Measurements from ENCODE around the gene SHANK2. TPM values are rescaled to one million over a fixed set of nuclear protein-coding genes. Genes with fewer than 3 reads are reported as not detected.

The SHANK2 gene
- total RNA-seq, 4 donors from 2014 or later = 10.8 to 25.3 (median 15.6) TPM

- Histone ChIP-seq H3K27ac (replicated peaks in 1 of 4) (no peak overlapping the region), H3K27me3 (peaks cover 0 to 83% (median 0%) of the 10 kb centered on the region in 4 donors)
- no peak for DNase-seq (ENCODE audit: extremely low spot score)
These were observed 10.0 kb downstream of the SHANK2 start for GRCh38 chr11:71242391-71242790.

GRCh38 chr11:71241721-71242259 lies 10.6 kb downstream of the SHANK2 start:
- Histone ChIP-seq H3K27ac (replicated peaks in 1 of 4) (no peak overlapping the region), H3K36me3 (no peaks in the 10 kb centered on the region), H3K27me3 (peaks cover 0 to 84% (median 0%) of the 10 kb centered on the region in 4 donors), H3K9me3 (no peaks in the 10 kb centered on the region), H3K4me3 (no peak overlapping the region), H3K4me1 (no peaks in the 10 kb centered on the region)
- 80% methylated on average over 5 of the region's 6 CpGs for WGBS
- TF ChIP-seq POLR2A (IDR thresholded peaks at IDR 0.05; ENCODE audit: low read depth) = no peak
- TF ChIP-seq EP300 (IDR thresholded peaks at IDR 0.05) = no peak
- no peak for TF ChIP-seq POLR2AphosphoS5 (IDR thresholded peaks at IDR 0.05)
- TF ChIP-seq CTCF (IDR thresholded peaks at IDR 0.05) = no peak
- intact Hi-C loops (cut with DNase I) = no loop called here
- no peak for DNase-seq (ENCODE audit: extremely low spot score)

More at GRCh38 chr11:71242391-71242790, 10.0 kb downstream of the SHANK2 start:
- WGBS = 72% methylated on average over 6 of the region's 6 CpGs
- H3K36me3 ChIP-seq = no peaks in the 10 kb centered on the region
- H3K4me3 ChIP-seq = no peak overlapping the region
- TF ChIP-seq CTCF (IDR thresholded peaks at IDR 0.05) = no peak
- intact Hi-C loops (cut with DNase I) = no loop called here
- no peaks in the 10 kb centered on the region for H3K4me1 ChIP-seq
- no peaks in the 10 kb centered on the region for H3K9me3 ChIP-seq

GRCh38 chr11:71240865-71241691 lies 11.3 kb downstream of the SHANK2 start:
- no peak overlapping the region for H3K4me3 ChIP-seq

GRCh38 chr11:71240061-71240690 lies 12.2 kb downstream of the SHANK2 start:
- intact Hi-C loops (cut with DNase I) = no loop called here
- DNase-seq (ENCODE audit: extremely low spot score) = no peak
- H3K27ac ChIP-seq (replicated peaks in 1 of 4) = no peak overlapping the region
- peaks cover 0 to 68% (median 0%) of the 10 kb centered on the region in 4 donors for H3K27me3 ChIP-seq
- H3K9me3 ChIP-seq = no peaks in the 10 kb centered on the region
- TF ChIP-seq EP300 (IDR thresholded peaks at IDR 0.05) = no peak
- no peak for TF ChIP-seq POLR2A (IDR thresholded peaks at IDR 0.05; ENCODE audit: low read depth)
- no peak for TF ChIP-seq CTCF (IDR thresholded peaks at IDR 0.05)
- no peak for TF ChIP-seq POLR2AphosphoS5 (IDR thresholded peaks at IDR 0.05)
- H3K4me1 ChIP-seq = no peaks in the 10 kb centered on the region
- 80% methylated on average over 5 of the region's 12 CpGs for WGBS
- no peak overlapping the region for H3K4me3 ChIP-seq
- H3K36me3 ChIP-seq = no peaks in the 10 kb centered on the region

More at GRCh38 chr11:71240865-71241691, 11.3 kb downstream of the SHANK2 start:
- Histone ChIP-seq H3K27me3 (peaks cover 0 to 77% (median 0%) of the 10 kb centered on the region in 4 donors), H3K9me3 (no peaks in the 10 kb centered on the region), H3K27ac (replicated peaks in 1 of 4) (no peak overlapping the region), H3K4me1 (no peaks in the 10 kb centered on the region), H3K36me3 (no peaks in the 10 kb centered on the region)
- 40% methylated on average over 15 of the region's 17 CpGs for WGBS
- intact Hi-C loops (cut with DNase I) = no loop called here
- DNase-seq (ENCODE audit: extremely low spot score) = no peak
- TF ChIP-seq POLR2AphosphoS5 (IDR thresholded peaks at IDR 0.05) (no peak), POLR2A (IDR thresholded peaks at IDR 0.05; ENCODE audit: low read depth) (no peak), CTCF (IDR thresholded peaks at IDR 0.05) (no peak), EP300 (IDR thresholded peaks at IDR 0.05) (no peak)
